Occipital lobe (tissue), 2 donors: ENCODE measurements around the gene TRMT1. TPM values are rescaled to one million over a fixed set of nuclear protein-coding genes. Genes with fewer than 3 reads are reported as not detected.

Source experiments
- DNase-seq: peaks from one replicate; lab custom pipeline; 2025; lab: John Stamatoyannopoulos, UW
- total RNA-seq: library from RNA; depleted of rRNA; stranded (reverse); fragments of >200 nt; gene quantifications from one replicate; pipeline ENCODE4 v1.2.3, GENCODE V29; 2014

The TRMT1 gene
- total RNA-seq, 1 donor from 2014 or later = 27.1 TPM

DNA sequence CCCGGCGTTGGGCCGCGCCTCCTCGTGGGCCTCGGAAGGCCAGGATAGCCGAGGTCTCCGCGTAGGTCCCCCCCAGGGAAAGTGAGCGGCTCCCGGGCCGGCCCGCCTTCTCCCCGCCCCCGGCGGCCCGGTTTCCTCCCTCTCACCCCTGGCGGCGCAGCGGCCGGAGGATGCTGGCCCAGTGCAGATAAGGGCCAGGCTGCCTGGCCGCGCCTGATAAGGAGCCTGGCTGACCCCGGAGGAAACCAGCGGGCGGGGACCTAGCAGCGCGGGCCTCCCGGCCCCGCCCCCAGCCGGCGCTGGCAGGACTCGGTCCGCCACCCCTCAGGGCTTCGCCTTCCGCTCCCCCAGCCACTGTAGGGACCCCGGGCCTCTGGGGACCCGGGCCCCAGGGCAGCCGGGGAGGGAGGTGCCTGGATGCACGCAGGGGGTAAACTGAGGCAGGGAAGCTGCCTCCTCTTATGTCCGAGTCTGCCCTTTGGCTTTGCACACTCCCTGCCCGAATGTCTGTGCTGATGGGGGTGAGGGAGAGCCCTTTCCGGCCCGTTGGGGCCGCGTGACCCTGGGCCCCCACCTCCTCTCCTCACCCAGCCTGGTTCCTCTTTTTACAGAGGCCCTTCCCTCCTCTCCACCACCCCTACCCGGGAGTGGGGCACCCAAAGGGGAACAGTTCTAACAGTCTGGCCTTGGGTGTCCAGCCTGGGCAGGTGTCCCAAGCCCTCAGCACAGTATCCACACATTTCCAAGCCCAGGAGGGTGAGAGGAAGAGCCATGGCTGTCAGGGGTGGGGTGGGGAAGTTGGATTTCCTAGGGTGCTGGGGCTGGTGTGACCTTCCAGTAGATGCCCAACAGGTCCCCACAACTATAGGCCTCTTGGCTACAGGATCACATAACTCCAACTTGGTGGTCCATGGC, 13.6 kb downstream of the TRMT1 start, which contains the start of gene LYL1:
LYL1 (minus strand) TSS at position 193 of the 915 bp plus-strand sequence. CDS start 1,687 bp downstream, outside the sequence.
- DNase-seq = no peak

DNA sequence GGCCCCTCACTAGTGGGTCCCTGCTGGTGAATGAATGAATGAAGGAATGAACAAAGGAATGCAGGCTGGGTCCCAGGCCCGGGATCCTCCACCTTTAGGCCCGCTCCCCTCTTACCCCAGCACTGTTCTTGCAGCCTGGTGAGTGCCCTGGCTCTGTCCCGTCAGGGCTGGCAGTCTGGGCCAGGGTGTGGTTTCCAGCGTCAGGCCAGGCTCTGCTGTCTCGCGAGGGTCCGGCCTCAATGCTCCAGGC, 14.2 kb downstream of the TRMT1 start:
- no peak for DNase-seq

DNA sequence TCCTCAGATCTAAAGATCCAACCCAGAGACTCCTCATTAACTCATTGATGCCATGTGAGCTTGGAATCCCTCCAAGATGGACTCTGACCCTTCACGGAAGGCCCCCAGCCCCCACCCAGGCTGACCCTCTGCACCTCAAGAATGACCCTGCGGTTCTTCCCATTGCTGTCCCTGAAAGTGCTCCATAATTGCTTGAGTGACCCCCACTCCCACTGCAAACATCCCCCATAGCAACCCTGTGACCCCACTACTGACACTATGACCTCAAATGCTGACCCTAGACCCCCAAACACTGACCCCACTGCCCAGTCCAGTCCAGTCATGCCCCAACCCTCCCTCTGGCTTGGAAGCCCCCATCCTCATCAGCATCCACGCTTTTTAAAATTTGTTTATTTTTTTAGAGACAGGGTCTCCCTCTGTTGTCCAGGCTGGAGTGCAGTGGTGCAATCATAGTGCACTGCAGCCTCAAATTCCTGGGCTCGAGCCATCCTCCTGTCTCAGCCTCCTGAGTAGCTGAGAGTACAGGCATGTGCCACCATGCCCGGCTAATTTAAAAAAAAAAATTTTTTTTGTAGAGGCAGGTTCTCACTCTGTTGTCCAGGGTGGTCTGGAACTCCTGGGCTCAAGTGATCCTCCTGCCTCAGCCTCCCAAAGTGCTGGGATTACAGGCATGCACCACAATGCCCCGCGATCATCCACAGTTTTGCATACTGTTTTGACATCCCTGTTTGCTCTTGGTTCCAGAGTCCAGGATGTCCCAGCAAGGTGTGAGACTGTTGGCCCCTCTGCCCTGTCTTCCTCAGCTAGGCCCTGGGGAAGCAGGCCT, 14.7 kb downstream of the TRMT1 start:
- DNase-seq = no peak

DNA sequence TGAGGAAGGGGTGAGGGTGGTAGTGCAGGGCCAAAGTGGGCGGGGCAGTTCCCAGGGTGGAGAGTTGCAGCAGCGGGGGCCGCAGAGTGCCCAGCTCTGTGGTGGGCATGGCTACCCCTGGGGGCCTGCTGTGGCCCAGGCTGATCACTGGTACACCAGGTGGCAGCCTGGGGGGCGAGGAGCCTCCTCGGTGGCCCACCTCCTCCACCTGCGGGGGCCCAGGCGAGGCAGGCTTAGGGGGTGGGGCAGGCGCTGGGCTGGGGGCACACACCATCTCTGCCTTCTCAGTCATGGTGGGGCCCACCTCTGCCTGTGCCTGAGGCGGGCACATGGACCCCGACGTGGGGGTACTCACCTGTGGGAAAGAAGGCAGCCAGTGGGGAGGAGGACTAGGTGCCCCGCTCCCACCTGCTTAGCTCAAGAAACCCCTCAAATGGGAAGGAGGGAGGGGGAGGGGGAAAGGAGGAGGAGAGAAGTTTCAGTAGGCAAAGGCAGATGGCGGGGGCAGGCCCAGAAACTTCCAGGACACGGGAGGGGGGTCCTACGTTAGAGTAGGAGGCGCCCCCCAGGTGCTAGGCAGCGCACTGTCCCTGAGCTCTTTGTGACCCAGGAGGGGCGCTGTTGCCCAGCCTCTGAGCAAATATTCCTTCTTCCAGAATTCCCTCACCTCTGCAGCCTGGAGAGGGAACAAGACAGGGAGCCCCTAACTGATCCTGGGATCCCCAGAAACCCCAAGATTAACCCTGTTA, 15.5 kb downstream of the TRMT1 start:
- DNase-seq = no peak

DNA sequence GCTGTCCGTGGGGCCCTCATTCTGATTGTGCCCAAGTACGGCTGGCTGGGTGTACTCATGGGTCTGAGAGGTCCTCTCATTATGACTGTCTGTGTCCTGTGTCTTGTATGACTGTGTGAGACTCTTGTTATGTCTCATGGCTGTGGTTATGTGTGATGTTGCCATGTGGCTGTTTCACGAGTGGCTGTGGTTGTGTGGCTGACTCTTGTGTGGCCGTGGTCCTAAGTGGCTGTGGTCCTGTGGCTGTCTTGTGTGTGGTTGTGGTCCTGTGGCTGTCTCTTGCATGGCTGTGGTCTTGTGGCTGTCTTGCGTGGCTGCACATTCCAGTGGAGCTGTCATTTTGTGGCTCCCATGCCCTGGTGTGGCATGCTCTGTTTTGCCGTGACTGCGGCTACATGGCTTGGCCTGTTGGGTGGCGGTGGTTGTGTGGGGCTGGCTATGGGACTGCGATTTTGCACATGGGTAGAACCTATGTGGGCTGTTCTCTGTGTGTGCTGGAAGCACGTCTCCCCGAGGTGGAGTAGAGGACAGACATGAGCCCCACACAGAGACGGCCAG, 16.4 kb downstream of the TRMT1 start:
- DNase-seq = no peak

DNA sequence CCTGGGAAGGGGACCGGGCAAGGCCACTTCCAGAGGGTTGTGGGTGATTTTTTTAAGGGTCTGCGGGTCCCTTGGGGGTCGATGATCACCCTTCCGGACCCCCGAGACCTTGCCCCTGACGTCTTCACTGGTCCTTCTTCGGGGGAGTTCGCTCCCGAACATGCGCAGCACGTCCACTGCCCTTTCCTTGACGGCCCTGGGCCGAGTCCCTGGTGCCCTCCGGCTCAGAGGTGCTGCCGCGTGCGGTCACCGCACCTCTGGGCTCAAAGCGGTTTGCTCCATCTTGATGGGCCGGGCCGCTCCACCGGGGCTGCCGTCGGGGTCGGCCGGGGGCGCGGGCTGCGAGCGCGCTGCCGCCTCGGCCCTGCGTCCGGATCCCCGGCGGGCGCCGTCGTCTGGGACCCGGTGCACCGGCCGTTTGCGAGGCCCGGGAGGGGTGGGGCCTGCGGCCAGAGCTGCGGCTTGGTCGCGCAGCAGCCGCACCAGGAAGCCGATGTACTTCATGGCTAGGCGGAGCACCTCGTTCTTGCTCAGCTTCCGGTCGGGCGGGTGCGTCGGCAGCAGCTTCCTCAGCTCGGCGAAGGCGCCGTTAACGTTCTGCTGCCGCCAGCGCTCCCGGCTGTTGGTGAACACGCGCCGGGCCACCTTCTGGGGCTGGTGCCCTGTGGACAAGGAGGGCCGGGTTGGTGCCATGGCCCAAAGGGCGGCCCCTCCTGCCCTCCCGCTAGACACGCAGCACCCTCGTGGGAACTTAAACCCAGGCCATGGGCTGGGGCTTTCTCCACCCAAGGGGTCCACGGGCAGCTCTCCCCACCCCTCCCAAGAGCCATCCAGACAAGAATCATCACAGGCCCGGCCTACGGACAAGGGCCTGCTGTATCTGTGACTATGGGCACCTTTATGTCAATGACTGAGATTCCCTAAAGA, 17.2 kb downstream of the TRMT1 start:
- no peak for DNase-seq

DNA sequence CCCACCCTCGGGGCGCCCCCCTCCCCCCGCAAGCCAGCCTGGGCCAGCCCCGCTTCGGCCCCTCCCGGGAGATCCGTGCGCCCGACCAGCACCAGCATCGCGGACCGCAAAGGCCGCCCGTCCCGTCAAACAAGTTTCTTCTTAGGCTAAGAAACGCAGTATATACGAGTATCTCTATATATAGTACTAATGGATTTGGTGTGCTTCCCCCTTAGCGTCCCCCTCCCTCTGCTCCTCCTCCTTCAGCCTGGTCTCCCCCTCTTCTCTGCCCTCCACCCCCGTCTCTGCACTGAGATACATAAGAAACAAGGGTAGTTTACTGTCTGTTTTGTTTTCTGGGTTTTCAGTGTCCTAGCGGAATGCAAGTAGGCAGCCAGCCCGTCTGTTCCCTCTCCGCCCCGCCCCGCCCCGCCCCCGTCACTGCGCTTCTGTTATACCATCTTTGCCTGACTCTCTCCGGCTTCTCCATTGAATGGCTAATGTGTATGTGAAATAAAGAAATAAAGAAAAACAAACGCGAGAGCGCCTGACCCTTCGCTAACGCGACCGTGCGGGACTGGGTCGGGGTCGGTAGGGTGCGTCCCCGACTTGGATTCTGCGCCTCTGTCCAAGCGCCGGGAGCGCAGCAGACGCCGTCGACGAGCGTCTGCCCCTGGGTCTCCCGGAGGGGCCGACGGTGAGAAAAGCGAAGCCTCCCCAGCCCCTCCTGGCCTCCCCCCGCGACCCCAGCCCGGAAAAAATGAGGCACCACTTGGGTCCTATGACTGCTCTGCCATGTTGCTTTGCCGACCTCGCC, 18.1 kb downstream of the TRMT1 start:
- DNase-seq = peak; percentile 41

DNA sequence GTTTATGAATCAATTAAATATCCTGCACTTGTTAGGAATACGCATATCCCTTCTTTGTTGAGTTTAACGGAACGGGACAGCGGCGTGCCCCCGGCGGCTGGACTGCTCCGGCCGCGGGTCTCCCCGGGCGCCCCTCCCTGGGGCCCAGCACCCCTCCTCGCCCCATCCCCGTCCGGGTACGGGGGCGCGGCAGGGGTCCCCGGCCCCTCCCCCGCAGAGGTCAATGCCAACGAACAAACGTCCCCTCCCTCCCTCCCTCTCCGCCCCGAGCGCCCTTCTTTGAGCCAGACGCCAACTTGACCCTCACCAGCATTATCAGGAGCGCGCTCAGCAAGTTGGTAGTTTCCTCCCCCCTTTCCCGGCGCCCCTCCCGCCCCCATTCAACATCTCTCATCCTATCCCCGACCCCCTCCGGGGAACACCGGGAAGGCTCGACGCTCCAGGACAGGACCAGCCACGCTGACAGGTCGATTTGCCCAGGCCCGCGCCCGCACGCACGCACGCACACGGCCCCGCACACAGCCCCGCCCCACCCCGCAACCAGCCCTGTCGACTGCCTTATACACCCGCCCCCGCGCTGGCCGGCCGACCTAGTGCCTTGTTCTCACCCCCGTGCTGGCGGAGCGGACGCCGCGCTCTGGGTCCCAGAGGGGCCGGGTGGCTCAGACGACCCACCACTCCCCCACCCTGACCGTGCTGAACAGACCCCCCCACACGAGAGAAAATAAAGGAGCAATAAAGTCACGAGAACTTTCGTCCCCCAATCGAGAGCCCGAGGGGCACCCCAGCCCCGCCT, 18.9 kb downstream of the TRMT1 start:
- no peak for DNase-seq

DNA sequence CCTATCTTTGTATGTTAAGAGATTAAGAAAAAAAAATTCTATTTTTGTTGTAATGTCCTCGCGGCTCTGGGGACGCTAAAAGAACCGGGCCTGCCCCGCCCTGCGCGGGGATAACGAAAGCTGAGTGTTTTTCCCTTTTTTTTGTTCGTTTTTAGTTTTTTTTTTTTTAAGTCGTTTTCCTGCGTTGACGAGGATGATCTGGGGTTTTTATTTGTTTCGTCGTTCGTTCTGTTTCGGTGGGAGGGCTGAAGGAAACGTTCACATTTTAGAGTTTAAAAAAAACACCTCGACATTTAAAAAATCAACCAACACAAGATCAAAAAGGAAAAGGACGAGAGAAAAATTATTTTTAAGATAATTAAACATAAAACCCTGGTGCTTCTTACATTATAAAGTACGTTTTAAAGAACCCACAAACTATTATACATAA, 19.5 kb downstream of the TRMT1 start:
- no peak for DNase-seq

DNA sequence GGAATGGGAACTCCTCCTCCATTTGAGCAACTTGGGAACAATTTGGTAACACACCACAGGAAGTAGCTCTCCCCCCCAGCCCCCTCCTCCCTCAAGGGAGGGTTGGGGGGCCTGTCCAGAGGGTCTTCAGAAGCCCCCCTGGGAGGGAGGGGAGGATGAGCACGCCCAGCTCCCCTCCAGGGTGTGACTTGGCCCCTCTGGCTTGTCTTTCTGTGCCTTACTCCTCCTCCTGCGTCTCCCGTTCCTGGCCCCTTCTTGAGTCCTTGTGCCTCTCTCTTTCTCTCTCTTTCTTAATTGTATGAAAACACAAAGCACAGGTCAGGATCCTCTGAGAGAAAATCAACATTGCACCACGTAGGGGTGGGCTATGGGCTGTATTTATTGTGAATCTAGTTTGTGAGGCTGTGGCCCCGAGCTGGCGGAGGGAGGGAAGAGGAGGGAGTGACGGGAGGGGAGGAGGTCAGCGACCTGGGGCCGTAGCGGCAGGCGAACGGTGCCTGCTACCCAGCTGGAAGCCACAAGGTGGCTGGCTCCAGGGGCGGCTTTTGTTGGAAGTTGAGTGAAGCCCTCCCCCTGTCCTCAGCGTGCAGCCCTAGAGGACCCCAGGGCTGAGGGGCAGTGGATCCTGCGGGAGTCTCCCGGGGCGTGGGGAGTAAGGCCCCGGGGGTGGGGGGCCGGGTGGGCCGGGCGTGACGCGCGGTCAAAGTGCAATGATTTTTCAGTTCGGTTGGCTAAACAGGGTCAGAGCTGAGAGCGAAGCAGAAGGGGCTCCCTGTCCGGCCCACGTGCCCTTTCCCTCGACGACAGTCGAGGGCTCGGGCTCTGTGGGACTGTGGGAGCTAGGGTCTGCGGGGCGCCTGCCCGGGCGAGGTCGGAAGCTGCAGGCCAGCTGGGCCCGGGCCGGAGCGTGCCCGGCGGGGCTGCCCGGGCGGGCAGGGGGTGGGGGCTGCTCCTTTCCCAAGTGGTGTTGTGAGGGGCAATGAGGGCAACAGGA, 20.3 kb downstream of the TRMT1 start:
- DNase-seq = no peak

DNA sequence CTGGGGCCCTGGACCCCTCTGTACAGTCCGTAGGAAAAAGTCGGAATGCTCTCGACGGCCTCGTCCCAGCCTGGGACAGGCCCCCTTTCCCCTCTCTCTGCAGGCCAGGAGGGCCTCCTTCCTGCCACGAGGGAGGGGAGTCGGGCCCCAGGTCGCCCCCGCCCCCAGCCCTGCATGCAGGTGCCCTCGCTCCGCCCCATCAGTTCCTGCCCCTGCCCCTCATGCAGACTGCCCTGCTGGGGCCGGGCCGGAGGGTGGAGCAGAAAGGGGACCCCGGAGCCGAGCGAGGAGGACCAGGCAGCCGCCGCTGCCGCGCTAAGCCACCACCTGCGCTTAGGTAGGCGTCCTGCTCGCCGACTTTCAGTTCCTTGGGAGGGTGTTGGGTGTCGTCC, 21.2 kb downstream of the TRMT1 start:
- no peak for DNase-seq

DNA sequence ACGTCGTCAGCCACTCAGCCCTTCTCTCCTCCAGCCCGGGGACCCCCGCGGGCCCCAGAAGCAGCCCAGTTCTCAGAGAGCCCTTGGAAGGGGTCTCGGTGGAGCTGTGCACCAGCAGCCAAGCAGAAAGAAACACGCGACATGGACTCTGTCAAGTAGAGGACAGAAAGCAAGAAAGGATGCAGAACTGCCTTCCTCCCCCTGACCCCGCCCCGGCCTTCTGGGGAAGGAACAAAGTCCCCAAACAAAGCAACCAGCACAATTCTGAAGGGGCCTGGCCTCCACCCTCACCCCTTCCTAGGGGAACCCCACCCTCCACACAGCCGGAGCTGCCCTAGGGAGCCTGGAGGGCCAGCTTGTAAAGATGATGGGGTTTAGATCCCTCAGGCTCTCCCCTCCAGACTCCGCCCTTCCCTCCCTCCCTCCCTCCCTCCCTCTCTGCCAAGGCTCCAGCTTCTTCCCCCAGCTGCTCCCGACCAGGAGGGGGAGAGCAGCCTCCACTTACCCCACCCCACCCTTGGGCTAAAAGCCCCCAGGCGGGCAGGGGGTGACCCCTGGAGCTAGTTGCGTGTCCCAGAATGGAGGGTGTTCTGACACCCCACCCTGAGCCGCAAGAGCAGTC, 21.7 kb downstream of the TRMT1 start:
- DNase-seq = no peak

DNA sequence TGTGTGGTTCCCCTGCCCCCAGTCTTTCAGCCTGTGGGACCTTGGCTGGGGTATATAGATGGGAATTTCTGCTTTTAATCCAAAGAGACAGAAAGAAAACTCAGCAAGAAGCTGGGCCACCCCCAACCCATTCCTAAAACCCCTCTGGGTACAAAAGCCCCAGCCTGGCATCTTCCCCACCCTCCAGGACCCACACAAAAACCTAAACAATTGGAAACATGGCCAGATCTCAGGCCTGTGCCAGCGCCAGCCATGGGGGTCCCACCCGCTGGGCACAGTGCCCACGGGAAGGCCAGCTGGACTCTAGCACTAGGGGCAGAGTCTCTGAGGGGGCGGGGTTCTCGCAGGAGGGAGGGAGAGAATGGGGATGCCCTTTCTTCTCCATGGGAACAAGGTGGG, 22.4 kb downstream of the TRMT1 start:
- DNase-seq = no peak

DNA sequence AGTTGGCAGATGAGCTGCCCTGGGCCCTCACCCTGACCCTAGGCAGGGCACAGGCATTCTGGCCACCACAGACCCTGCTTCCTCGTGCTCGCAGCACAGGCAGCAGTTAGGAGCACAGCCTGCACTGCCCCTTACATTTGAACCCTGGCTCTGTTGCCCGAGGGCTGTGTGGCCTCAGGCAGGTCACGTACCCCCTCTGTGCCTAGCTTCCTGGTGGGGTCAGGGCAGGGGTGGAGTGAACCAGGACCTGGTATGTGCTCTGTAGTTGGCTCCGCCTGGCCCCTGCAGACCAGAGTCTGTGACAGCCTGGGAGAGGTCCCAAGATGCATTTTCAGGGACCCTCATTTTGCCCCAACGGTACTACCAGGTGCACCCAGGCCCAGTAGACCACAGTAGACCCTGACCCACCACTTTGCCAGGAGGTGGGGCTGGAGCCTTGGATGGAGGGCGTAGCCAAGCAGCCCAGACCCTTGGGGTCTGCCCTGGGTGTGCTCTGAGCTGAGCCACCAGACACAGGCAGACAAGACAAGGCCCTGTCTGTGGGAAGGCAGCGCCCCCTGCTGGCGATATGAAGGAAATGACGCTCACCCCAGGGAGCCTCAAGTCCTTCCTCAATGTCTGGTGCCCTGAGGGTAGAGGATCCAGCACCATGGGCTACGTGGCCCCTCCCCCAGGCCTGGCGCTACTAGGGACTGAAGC, 23.0 kb downstream of the TRMT1 start:
- DNase-seq = peak; percentile 73

DNA sequence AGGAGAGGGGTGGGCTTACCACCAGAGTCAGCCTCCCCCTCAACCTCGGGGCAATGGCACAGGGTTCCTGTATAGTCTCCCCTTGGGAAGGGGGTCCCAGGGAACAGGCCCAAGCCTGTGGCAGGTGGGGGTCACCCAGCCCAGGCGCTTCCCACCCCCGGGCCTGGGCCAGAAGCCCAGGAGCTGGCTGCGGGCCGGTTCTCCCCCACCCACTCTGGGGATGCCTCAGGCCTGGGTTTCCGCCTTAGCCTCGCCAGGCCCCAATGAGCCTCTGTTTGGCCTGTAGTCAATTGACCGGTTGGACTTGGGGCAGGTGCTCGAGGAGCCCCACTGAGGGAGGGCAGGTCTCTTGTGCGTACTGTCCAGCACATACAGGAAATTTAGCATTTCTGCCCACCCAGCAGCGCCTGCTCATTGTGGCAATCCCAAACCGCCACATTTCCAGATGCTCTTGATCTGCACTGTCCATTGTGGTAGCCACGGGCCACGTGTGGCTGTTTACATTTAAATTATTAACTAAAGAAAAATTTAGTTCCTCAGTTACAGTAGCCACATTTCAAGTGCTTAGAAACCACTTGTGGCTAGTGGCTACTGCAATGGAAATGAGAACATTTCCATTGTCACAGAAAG, 23.8 kb downstream of the TRMT1 start:
- no peak for DNase-seq

DNA sequence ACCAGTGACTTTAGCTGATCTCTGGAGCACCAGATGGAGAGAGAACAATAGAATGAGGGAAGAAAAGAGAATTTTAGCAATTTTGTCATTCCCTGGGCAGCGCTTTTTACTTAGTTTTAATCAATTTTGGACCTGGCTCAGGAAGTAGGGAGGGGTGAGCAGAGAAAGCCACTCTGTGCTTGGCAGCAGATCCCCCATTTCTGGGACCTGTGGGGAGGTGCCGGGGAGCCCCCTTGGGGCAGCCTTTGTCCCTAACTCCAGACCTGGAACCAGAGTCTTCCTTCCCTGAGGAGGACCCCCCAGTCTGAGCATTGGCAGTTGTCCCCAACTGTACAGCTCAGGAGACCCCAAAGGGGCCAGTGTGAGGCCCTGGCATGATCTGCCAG, 24.4 kb downstream of the TRMT1 start:
- no peak for DNase-seq
